Keratinocyte (primary cell): Measurements from ENCODE around the gene GPR63. TPM values are rescaled to one million over a fixed set of nuclear protein-coding genes. Genes with fewer than 3 reads are reported as not detected.
A peak's percentile ranks its signal among the peaks of the same experiment; 100 is the strongest.
"Not testable (repeated sequence)": the region's sequence is repeated elsewhere in the genome, so short reads cannot be mapped to it uniquely, and the experiment has no call there.

Experiments
- DNase-seq: peaks from one replicate; pipeline ENCODE4 v3.0.0-alpha.2; 2011; ENCODE audit warnings: low read depth, missing footprints, low spot score
- FAIRE-seq: peaks from 2 replicates; lab custom pipeline; 2011; peaks lifted over from hg19 to GRCh38; lab: Jason Lieb, UNC
- H2AFZ ChIP-seq: 2 replicates; pipeline ENCODE4 v1.6.0; 2012; ENCODE audit warnings: low read length, control low read depth, inconsistent platforms; ENCODE audit not compliant: control insufficient read depth
- H3K27ac ChIP-seq: 2 replicates; pipeline ENCODE4 v1.5.1; 2011; ENCODE audit warnings: low read length; ENCODE audit not compliant: control insufficient read depth, insufficient read depth
- H3K27me3 ChIP-seq: 3 replicates; pipeline ENCODE4 v1.6.0; 2011; ENCODE audit warnings: low read length; ENCODE audit not compliant: control insufficient read depth, insufficient read depth; ENCODE audit errors: extremely low read depth
- H3K36me3 ChIP-seq, 2 experiments: 2 replicates in 1 of 2; 3 replicates in 1 of 2; pipeline ENCODE4 v1.5.1; 2011; ENCODE audit warnings: low read length in 2 of 2, mild to moderate bottlenecking in 1 of 2; ENCODE audit not compliant: control insufficient read depth in 2 of 2, insufficient read depth in 2 of 2; ENCODE audit errors: extremely low read depth in 1 of 2
- H3K4me1 ChIP-seq: 3 replicates; pipeline ENCODE4 v1.5.1; 2011; ENCODE audit warnings: low read length; ENCODE audit not compliant: control insufficient read depth, insufficient read depth; ENCODE audit errors: extremely low read depth
- H3K4me2 ChIP-seq: 3 replicates; pipeline ENCODE4 v1.6.0; 2011; ENCODE audit warnings: low read depth, low read length; ENCODE audit not compliant: control insufficient read depth, insufficient read depth; ENCODE audit errors: extremely low read depth
- H3K4me3 ChIP-seq, 3 experiments: fragments of 200-600 bp in 1 of 3; sonication (generic) in 1 of 3; 2 replicates in 2 of 3; 3 replicates in 1 of 3; pipeline ENCODE4 v1.5.1; 2011 to 2016; ENCODE audit warnings: low read length in 3 of 3, mild to moderate bottlenecking in 3 of 3, control low read depth in 2 of 3, inconsistent platforms in 1 of 3, low read depth in 1 of 3, mixed read lengths in 1 of 3, mixed run types in 1 of 3, moderate library complexity in 1 of 3; ENCODE audit not compliant: control insufficient read depth in 2 of 3, insufficient read depth in 2 of 3; ENCODE audit errors: extremely low read depth in 1 of 3
- H3K79me2 ChIP-seq: 2 replicates; pipeline ENCODE4 v1.6.0; 2012; ENCODE audit warnings: low read length; ENCODE audit not compliant: control insufficient read depth, insufficient read depth
- H3K9ac ChIP-seq: 3 replicates; pipeline ENCODE4 v1.6.0; 2011; ENCODE audit warnings: low read length; ENCODE audit not compliant: control insufficient read depth, insufficient read depth; ENCODE audit errors: extremely low read depth
- H3K9me1 ChIP-seq: 3 replicates; pipeline ENCODE4 v1.6.0; 2011; ENCODE audit warnings: low read length; ENCODE audit not compliant: control insufficient read depth, insufficient read depth; ENCODE audit errors: extremely low read depth
- H3K9me3 ChIP-seq: 2 replicates; pipeline ENCODE4 v1.5.1; 2012; ENCODE audit warnings: low read depth, low read length; ENCODE audit not compliant: control insufficient read depth
- H4K20me1 ChIP-seq: 3 replicates; pipeline ENCODE4 v1.6.0; 2011; ENCODE audit warnings: low read length; ENCODE audit not compliant: control insufficient read depth, insufficient read depth; ENCODE audit errors: extremely low read depth
- EZH2 ChIP-seq: IDR thresholded peaks from one replicate; pipeline ENCODE4 v1.6.1; 2012; ENCODE audit warnings: inconsistent platforms, mild to moderate bottlenecking, low read length, moderate library complexity
- dilution Hi-C: fragments of 300-500 bp; cut with MboI; formaldehyde crosslinking; loops from one replicate; pipeline ENCODE4 v1.7.0; 2020; ENCODE audit warnings: low sequenced_read_pairs; ENCODE audit not compliant: extremely low pct_ligation_motif_present
- polyA minus RNA-seq, 3 experiments: library from RNA; depleted of rRNA, polyadenylated mRNA; stranded (reverse); fragments of >200 nt; gene quantifications; 1 replicate in 1 of 3; 2 replicates in 1 of 3; 3 replicates in 1 of 3; pipeline ENCODE4 v1.2.3, GENCODE V29; 2011
- polyA plus RNA-seq, 5 experiments: library from polyadenylated mRNA; depleted of rRNA in 3 of 5; stranded (reverse) in 3 of 5; stranded (forward) in 1 of 5; unstranded in 1 of 5; fragments of >200 nt; gene quantifications; 1 replicate in 1 of 5; 2 replicates in 3 of 5; 3 replicates in 1 of 5; pipeline versions ENCODE4 v1.2.1 to v1.2.3, GENCODE V29; 2011 to 2012; ENCODE audit warnings: missing spikeins in 2 of 5, low read depth in 1 of 5, low replicate concordance in 1 of 5
- TF ChIP-seq, protein P1 (sequence below), 3 experiments: IDR thresholded peaks in 1 of 3; conservative IDR thresholded peaks in 1 of 3; optimal IDR thresholded peaks in 1 of 3; 2 replicates in 2 of 3; 3 replicates in 1 of 3; pipeline versions ENCODE3 to v1.5.1; 2011; ENCODE audit warnings: low read length in 3 of 3, mild to moderate bottlenecking in 3 of 3, moderate library complexity in 2 of 3, control low read depth in 1 of 3, inconsistent platforms in 1 of 3; ENCODE audit not compliant: insufficient read depth in 2 of 3; ENCODE audit errors: extremely low read depth in 1 of 3

GPR63 gene, protein sequence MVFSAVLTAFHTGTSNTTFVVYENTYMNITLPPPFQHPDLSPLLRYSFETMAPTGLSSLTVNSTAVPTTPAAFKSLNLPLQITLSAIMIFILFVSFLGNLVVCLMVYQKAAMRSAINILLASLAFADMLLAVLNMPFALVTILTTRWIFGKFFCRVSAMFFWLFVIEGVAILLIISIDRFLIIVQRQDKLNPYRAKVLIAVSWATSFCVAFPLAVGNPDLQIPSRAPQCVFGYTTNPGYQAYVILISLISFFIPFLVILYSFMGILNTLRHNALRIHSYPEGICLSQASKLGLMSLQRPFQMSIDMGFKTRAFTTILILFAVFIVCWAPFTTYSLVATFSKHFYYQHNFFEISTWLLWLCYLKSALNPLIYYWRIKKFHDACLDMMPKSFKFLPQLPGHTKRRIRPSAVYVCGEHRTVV
- polyA plus RNA-seq (0.79 to 1.9 TPM (median 1.6 TPM) in 3 replicates), polyA minus RNA-seq (0.69 to 1.9 TPM (median 1.4 TPM) in 3 replicates)
- polyA plus RNA-seq (2011; ENCODE audit: low read depth), result 0.10 TPM
- polyA plus RNA-seq (2011; cell fraction: cytosol; rRNA removed), result 0.75 and 1.3 TPM in 2 replicates
- polyA plus RNA-seq (2011; cell fraction: nucleus; rRNA removed), result 1.5 TPM in 2 replicates
- 0.14 and 1.3 TPM in 2 replicates for polyA plus RNA-seq (2012; ENCODE audit: low replicate concordance)
- 0.58 TPM for polyA minus RNA-seq (2011; cell fraction: cytosol; rRNA and poly(A)+ RNA removed)
- polyA minus RNA-seq (2011; cell fraction: nucleus; rRNA and poly(A)+ RNA removed), result 0.74 and 1.4 TPM in 2 replicates

DNA sequence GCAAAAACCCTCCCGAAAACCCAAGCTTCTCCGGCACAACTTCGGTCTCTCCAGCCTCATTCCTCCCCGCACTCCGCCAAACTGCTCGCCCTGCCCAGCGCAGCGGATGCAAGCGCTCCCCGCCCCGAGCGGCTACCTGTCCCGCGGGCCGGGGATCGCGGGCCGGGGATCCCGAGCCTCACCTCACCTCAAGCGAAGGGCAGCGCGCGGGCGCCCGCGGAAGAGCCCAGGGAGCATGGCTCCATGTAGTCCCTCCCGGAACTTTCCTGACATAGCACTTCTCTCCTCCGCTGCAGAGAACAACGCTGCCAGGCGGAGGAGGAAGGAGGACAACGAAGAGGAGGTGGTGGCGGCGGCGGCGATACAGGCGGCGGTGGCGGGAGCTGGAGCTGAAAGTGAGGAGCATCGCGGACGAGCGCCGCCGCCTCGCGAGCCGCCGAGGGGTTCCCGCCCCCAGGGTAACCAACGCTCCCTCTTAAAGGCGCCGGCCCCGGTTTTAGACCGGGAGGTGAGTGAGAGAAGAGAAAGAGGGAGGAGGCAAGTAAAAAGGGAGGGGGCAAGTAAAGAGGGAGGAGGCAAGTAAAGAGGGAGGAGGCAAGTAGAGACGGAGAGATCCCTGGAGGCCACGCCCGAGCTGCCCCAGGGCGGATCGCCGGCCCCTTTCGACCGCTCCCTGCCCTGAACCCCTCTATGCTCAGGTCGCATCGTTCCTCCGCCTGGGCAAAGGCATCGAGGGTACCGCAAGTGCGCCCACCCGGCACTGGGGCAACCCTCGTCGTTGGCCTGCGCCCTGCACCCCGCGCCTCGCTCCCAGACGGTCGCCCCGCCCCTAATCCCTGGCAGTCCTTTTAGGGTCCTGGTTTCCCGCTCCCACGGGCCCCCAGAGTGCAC, at the start of gene GPR63:
Gene GPR63 (minus strand): TSS at position 397 of the 891 bp plus-strand sequence. CDS start 37,746 bp downstream, outside the sequence.
- H3K9me3 ChIP-seq, result no peaks in the 10 kb centered on the region
- dilution Hi-C loops, result no loop called here
- H3K9ac ChIP-seq, result peak within 1 kb of the TSS; percentile 77
- H3K36me3 ChIP-seq, result no peaks in the 10 kb centered on the region
- peak within 1 kb of the TSS; percentile 79 to 90 (median 89) for H3K4me3 ChIP-seq
- H4K20me1 ChIP-seq, result no peaks in the 10 kb centered on the region
- H3K9me1 ChIP-seq, result no peaks in the 10 kb centered on the region
- DNase-seq (peak; percentile 30), FAIRE-seq (no peak)
- peaks cover 3% of the 10 kb centered on the region for H3K4me1 ChIP-seq
- H3K27me3 ChIP-seq, result peaks cover 12% of the 10 kb centered on the region
- peak within 1 kb of the TSS; percentile 23 for H3K27ac ChIP-seq
- H3K79me2 ChIP-seq, result no peaks in the 10 kb centered on the region
- TF ChIP-seq, protein P1, sequence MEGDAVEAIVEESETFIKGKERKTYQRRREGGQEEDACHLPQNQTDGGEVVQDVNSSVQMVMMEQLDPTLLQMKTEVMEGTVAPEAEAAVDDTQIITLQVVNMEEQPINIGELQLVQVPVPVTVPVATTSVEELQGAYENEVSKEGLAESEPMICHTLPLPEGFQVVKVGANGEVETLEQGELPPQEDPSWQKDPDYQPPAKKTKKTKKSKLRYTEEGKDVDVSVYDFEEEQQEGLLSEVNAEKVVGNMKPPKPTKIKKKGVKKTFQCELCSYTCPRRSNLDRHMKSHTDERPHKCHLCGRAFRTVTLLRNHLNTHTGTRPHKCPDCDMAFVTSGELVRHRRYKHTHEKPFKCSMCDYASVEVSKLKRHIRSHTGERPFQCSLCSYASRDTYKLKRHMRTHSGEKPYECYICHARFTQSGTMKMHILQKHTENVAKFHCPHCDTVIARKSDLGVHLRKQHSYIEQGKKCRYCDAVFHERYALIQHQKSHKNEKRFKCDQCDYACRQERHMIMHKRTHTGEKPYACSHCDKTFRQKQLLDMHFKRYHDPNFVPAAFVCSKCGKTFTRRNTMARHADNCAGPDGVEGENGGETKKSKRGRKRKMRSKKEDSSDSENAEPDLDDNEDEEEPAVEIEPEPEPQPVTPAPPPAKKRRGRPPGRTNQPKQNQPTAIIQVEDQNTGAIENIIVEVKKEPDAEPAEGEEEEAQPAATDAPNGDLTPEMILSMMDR (optimal IDR thresholded peaks at IDR 0.05 in 1 of 3, IDR thresholded peaks at IDR 0.05 in 1 of 3, conservative IDR thresholded peaks at IDR 0.05 in 1 of 3; ENCODE audit: extremely low read depth in 1 of 3, insufficient read depth in 2 of 3, low read length in 3 of 3), result no peak
- TF ChIP-seq EZH2, result no peak
- H2AFZ ChIP-seq, result peak within 1 kb of the TSS; percentile 98
- peak within 1 kb of the TSS; percentile 91 for H3K4me2 ChIP-seq

- no peak overlapping the region for H3K4me3 ChIP-seq
- H3K4me1 ChIP-seq, result no peaks in the 10 kb centered on the region
- H3K79me2 ChIP-seq, result no peaks in the 10 kb centered on the region
- no peak overlapping the region for H2AFZ ChIP-seq
- H3K36me3 ChIP-seq, result peaks cover 0 to 3% of the 10 kb centered on the region in 2 experiments
- H3K9me1 ChIP-seq, result no peaks in the 10 kb centered on the region
- no peaks in the 10 kb centered on the region for H3K9me3 ChIP-seq
- H3K27me3 ChIP-seq, result no peaks in the 10 kb centered on the region
- no peaks in the 10 kb centered on the region for H4K20me1 ChIP-seq
- no peak for DNase-seq
- TF ChIP-seq, protein P1 (optimal IDR thresholded peaks at IDR 0.05 in 1 of 3, IDR thresholded peaks at IDR 0.05 in 1 of 3, conservative IDR thresholded peaks at IDR 0.05 in 1 of 3; ENCODE audit: extremely low read depth in 1 of 3, insufficient read depth in 2 of 3, low read length in 3 of 3), result no peak
- no peak for TF ChIP-seq EZH2
- dilution Hi-C loops, result no loop called here
- no peak overlapping the region for H3K4me2 ChIP-seq
- H3K9ac ChIP-seq, result no peak overlapping the region
- no peak for FAIRE-seq
- no peak overlapping the region for H3K27ac ChIP-seq
Observed at GRCh38 chr6:96886519-96886918, 49.2 kb upstream of the GPR63 start.

DNA sequence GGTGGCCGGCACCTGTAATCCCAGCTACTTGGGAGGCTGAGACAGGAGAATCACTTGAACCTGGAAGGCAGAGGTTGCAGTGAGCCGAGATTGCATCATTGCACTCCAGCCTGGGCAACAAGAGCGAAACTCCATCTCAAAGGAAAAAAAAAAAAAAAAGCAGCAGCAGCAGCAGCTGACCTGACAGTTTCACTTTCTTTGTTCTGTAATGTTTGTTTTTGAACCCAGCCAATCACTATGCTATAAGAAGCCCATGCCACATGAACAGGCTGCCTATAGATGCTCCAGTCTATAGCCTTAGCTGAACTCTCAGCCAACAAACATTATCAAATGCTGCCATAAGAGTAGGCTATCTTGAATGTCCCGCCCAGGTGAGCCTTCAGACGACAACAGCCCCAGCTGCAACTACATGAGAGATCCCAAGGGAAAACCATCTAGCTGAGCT, 47.9 kb upstream of the GPR63 start:
- H3K27ac ChIP-seq, H4K20me1 ChIP-seq, H3K36me3 ChIP-seq, H3K4me1 ChIP-seq, H3K79me2 ChIP-seq, H3K9ac ChIP-seq, H3K27me3 ChIP-seq, H2AFZ ChIP-seq, H3K4me2 ChIP-seq, dilution Hi-C loops, FAIRE-seq, H3K9me1 ChIP-seq, H3K4me3 ChIP-seq, H3K9me3 ChIP-seq, DNase-seq: not testable (repeated sequence)
